HG03457 (cell line): ENCODE data around the gene HELZ.

Source experiments
- ATAC-seq: cut with Tn5 transposase; IDR thresholded peaks from one replicate; pipeline ENCODE4 v1.9.1; 2021; ENCODE audit warnings: moderate number of reproducible peaks; ENCODE audit not compliant: unreplicated experiment

Gene HELZ

GRCh38 chr17:67035131-67036083, 209.6 kb downstream of the HELZ start:
- ATAC-seq = peak; percentile 61

GRCh38 chr17:67033613-67034012, 211.4 kb downstream of the HELZ start:
- no peak for ATAC-seq

GRCh38 chr17:67032985-67033384, 212.0 kb downstream of the HELZ start:
- no peak for ATAC-seq

GRCh38 chr17:67032382-67032781, 212.6 kb downstream of the HELZ start:
- no peak for ATAC-seq

- no peak for ATAC-seq
Measured at GRCh38 chr17:67030641-67031040, 214.4 kb downstream of the HELZ start.

GRCh38 chr17:67027031-67027628, 217.9 kb downstream of the HELZ start:
- ATAC-seq = no peak

- no peak for ATAC-seq
Measured at GRCh38 chr17:67026341-67026740, 218.7 kb downstream of the HELZ start.

GRCh38 chr17:67025216-67025792, 219.7 kb downstream of the HELZ start:
- ATAC-seq = no peak

- ATAC-seq = no peak
Measured at GRCh38 chr17:67024736-67025135, 220.3 kb downstream of the HELZ start.

- ATAC-seq = no peak
Measured at GRCh38 chr17:67022451-67022810, 222.6 kb downstream of the HELZ start.

GRCh38 chr17:67021743-67022450, 223.1 kb downstream of the HELZ start:
- no peak for ATAC-seq

- no peak for ATAC-seq
Measured at GRCh38 chr17:67021196-67021595, 223.8 kb downstream of the HELZ start.
